SU-DHL-6 (cell line): ENCODE measurements around the gene RANBP17.

Experiments used
- H2AFZ ChIP-seq: fragments of 200-600 bp; sonication (generic); 2 replicates; pipeline ENCODE4 v1.6.1; 2014; ENCODE audit warnings: low read depth, mild to moderate bottlenecking, moderate library complexity, mixed read lengths, antibody characterized with exemption, low read length; ENCODE audit not compliant: severe bottlenecking
- H3F3A ChIP-seq: fragments of 200-600 bp; shearing (Covaris generic); 2 replicates; pipeline ENCODE4 v1.6.0; 2016; ENCODE audit warnings: antibody characterized with exemption, mild to moderate bottlenecking; ENCODE audit not compliant: insufficient read depth
- H3K27ac ChIP-seq: fragments of 200-600 bp; sonication (generic); 2 replicates; pipeline ENCODE4 v1.5.1; 2016; ENCODE audit warnings: low read depth, mild to moderate bottlenecking, low read length, moderate library complexity, mixed read lengths
- H3K27me3 ChIP-seq: fragments of 200-600 bp; sonication (generic), shearing (Covaris generic); 2 replicates; pipeline ENCODE4 v1.6.0; 2014; ENCODE audit warnings: mild to moderate bottlenecking, low read length
- H3K36me3 ChIP-seq: fragments of 200-600 bp; sonication (generic); 2 replicates; pipeline ENCODE4 v1.6.1; 2014; ENCODE audit warnings: mild to moderate bottlenecking, low read length, mixed read lengths
- H3K4me2 ChIP-seq: fragments of 300-600, 200-600 bp; shearing (Covaris generic), sonication (generic); 2 replicates; pipeline ENCODE4 v1.6.0; 2014; ENCODE audit warnings: low read length, low read depth, mild to moderate bottlenecking; ENCODE audit not compliant: poor library complexity, severe bottlenecking
- H3K4me3 ChIP-seq: fragments of 200-600 bp; sonication (generic); 2 replicates; pipeline ENCODE4 v1.5.1; 2014; ENCODE audit warnings: antibody characterized with exemption, low read length, mild to moderate bottlenecking, mixed read lengths; ENCODE audit not compliant: insufficient read depth, poor library complexity, severe bottlenecking
- H3K79me2 ChIP-seq: fragments of 200-600 bp; sonication (generic); 2 replicates; pipeline ENCODE4 v1.6.1; 2014; ENCODE audit warnings: mild to moderate bottlenecking, low read length, moderate library complexity; ENCODE audit not compliant: insufficient read depth
- H3K9ac ChIP-seq: fragments of 200-600 bp; sonication (generic); 2 replicates; pipeline ENCODE4 v1.7.0; 2014; ENCODE audit warnings: mild to moderate bottlenecking, low read length
- H3K9me2 ChIP-seq: fragments of 200-600 bp; sonication (generic); replicated peaks from 2 replicates; pipeline ENCODE4 v1.6.1; 2014; ENCODE audit warnings: low read length; ENCODE audit not compliant: insufficient read depth
- H3K9me3 ChIP-seq: fragments of 200-600 bp; sonication (generic); 2 replicates; pipeline ENCODE4 v1.6.1; 2014; ENCODE audit warnings: low read length, mixed read lengths; ENCODE audit not compliant: insufficient read depth
- H4K20me1 ChIP-seq: fragments of 200-600 bp; sonication (generic); 2 replicates; pipeline ENCODE4 v1.6.1; 2014; ENCODE audit warnings: low read depth, mild to moderate bottlenecking, antibody characterized with exemption, low read length, moderate library complexity, mixed read lengths
- EZH2phosphoT487 ChIP-seq: fragments of 200-600 bp; sonication (generic), shearing (Covaris generic); conservative IDR thresholded peaks from 2 replicates; pipeline ENCODE4 v1.6.1; 2018; ENCODE audit warnings: mild to moderate bottlenecking, antibody characterized with exemption, low read length, moderate library complexity, mixed read lengths
- TF ChIP-seq, protein P1 (sequence below): fragments of 200-600 bp; sonication (generic); IDR thresholded peaks from one replicate; pipeline ENCODE4 v1.5.1; 2017; ENCODE audit warnings: antibody characterized with exemption, mild to moderate bottlenecking, low read length, moderate library complexity; ENCODE audit not compliant: insufficient read depth, poor library complexity, severe bottlenecking

The RANBP17 gene

DNA sequence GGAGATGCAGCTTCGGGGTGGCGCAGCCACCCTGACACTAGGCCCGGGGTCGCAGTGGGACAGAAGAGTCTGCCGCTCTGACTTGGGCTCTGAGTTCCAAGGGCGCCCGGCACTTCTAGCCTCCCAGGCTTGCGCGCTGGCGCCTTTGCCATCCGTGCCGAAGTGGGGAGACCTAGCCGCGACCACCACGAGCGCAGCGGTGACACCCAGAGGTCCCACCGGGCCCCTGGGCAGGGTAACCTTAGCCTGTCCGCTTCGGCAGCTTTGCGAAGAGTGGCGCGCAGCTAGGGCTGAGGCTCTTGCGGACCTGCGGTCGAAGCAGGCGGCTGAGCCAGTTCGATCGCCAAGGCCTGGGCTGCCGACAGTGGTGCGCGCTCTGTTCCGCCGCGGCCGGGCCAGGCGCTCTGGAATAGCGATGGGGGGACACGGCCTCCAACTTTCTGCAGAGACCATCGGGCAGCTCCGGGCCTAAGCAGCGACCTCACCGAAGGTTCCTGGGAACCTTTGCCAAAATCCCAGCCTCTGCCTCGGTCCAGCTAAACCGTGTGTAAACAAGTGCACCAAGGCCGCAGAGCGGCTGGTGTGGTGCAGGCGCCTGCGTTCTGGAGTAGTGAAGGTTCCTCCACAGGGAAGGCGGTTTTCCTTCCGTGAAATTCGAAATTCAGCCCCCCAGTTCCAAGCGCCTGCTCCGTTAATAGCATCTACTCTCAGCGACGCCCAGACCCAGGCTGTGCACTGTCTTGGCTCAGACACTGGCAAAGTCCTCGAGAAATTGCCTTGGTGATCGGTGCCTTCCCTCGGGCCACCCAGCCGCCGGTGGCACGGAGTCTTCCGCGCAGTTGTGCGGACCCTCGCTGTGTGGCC lies 454.7 kb downstream of the RANBP17 start:
- Histone ChIP-seq H3K4me2 (no peak overlapping the region), H3K4me3 (no peak overlapping the region), H3K9me3 (no peaks in the 10 kb centered on the region), H3F3A (no peaks in the 10 kb centered on the region), H4K20me1 (no peaks in the 10 kb centered on the region), H3K9me2 (no peaks in the 10 kb centered on the region), H3K79me2 (no peaks in the 10 kb centered on the region), H3K9ac (no peak overlapping the region), H3K36me3 (no peaks in the 10 kb centered on the region), H2AFZ (no peak overlapping the region), H3K27me3 (no peaks in the 10 kb centered on the region), H3K27ac (no peak overlapping the region)
- TF ChIP-seq, protein P1, sequence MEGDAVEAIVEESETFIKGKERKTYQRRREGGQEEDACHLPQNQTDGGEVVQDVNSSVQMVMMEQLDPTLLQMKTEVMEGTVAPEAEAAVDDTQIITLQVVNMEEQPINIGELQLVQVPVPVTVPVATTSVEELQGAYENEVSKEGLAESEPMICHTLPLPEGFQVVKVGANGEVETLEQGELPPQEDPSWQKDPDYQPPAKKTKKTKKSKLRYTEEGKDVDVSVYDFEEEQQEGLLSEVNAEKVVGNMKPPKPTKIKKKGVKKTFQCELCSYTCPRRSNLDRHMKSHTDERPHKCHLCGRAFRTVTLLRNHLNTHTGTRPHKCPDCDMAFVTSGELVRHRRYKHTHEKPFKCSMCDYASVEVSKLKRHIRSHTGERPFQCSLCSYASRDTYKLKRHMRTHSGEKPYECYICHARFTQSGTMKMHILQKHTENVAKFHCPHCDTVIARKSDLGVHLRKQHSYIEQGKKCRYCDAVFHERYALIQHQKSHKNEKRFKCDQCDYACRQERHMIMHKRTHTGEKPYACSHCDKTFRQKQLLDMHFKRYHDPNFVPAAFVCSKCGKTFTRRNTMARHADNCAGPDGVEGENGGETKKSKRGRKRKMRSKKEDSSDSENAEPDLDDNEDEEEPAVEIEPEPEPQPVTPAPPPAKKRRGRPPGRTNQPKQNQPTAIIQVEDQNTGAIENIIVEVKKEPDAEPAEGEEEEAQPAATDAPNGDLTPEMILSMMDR = no peak
- no peak for TF ChIP-seq EZH2phosphoT487

DNA sequence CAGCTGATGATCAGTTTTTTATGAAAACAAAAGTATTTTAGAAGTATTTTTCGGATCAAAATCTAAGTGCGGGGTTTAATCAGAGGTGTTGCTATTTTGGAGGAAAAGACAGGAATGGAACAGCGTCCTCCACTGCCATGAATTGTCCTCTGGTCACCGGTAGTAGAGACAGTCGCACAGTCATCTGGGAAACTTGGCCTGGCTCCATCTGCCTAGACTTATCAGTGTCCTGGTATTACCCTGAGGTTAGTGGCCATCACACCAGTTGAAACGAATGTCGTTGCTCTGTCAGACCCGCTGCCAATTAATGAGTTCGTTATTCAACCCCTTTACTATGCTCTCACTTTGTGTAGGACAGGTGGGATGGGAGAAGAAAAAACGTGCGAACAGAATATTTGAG lies 455.4 kb downstream of the RANBP17 start:
- Histone ChIP-seq H3K9me3 (no peaks in the 10 kb centered on the region), H3K27me3 (no peaks in the 10 kb centered on the region), H3K4me3 (no peak overlapping the region), H3K36me3 (no peaks in the 10 kb centered on the region), H3K9me2 (no peaks in the 10 kb centered on the region), H3K79me2 (no peaks in the 10 kb centered on the region), H3F3A (no peaks in the 10 kb centered on the region), H2AFZ (no peak overlapping the region), H3K4me2 (no peak overlapping the region), H3K27ac (no peak overlapping the region), H3K9ac (no peak overlapping the region), H4K20me1 (no peaks in the 10 kb centered on the region)
- TF ChIP-seq EZH2phosphoT487 = no peak
- TF ChIP-seq, protein P1 = no peak

DNA sequence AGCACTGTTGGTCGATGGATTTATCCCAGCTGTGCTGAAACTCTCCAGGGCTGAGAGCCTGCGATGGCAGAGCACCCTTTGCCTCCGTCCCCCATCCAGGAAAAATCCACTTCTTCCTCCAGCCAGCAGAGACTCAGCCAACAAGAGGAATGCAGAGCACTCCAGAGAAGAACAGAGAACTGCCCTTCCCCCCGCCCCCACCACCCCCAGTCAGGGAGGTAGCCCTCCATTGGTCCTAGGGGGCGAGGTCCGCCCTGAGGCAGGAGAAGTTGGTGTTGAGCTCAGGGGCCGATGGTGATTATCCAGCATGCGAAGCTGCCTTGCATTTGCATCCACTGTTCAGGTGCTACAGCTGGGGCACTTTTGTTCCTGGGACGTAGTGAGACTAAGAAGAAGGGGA lies 456.2 kb downstream of the RANBP17 start:
- H3K27me3 ChIP-seq = no peaks in the 10 kb centered on the region
- H3K4me2 ChIP-seq = no peak overlapping the region
- H3K9me3 ChIP-seq = no peaks in the 10 kb centered on the region
- no peak overlapping the region for H2AFZ ChIP-seq
- no peaks in the 10 kb centered on the region for H3F3A ChIP-seq
- TF ChIP-seq EZH2phosphoT487 = no peak
- TF ChIP-seq, protein P1 = no peak
- H4K20me1 ChIP-seq = no peaks in the 10 kb centered on the region
- H3K27ac ChIP-seq = no peak overlapping the region
- no peaks in the 10 kb centered on the region for H3K79me2 ChIP-seq
- no peaks in the 10 kb centered on the region for H3K9me2 ChIP-seq
- H3K9ac ChIP-seq = no peak overlapping the region
- no peak overlapping the region for H3K4me3 ChIP-seq
- no peaks in the 10 kb centered on the region for H3K36me3 ChIP-seq
